GM19463 (cell line): Measurements from ENCODE around the gene PSMG2.
"Not testable (repeated sequence)": the region's sequence is repeated elsewhere in the genome, so short reads cannot be mapped to it uniquely, and the experiment has no call there.

Experiments used
- ATAC-seq: cut with Tn5 transposase; IDR thresholded peaks from one replicate; pipeline ENCODE4 v1.9.1; 2021; ENCODE audit warnings: mild to moderate bottlenecking, moderate library complexity; ENCODE audit not compliant: unreplicated experiment

Gene PSMG2

GRCh38 chr18:12721495-12722275 is 18.8 kb downstream of the PSMG2 start:
- ATAC-seq, result no peak

- no peak for ATAC-seq
Observed at GRCh38 chr18:12722731-12723130, 19.9 kb downstream of the PSMG2 start.

DNA sequence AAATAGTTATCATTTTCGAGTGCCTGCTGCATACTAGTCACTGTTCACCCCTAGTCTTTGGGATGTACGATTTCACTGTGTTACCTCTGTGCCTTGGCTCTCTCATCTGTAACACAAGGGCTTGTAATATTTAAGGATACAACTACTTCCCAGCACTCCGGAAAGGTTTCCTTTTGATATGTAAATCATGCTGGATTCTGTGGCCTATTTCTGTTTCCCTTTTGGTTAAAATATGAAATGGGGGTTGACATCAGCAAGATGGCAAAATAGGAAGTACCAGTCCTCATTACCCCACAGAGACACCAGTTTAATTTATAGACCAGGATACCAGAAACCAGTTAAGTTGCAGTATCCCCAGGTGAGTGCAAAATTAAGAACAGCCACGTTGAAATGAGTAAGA is 23.5 kb downstream of the PSMG2 start:
- no peak for ATAC-seq

DNA sequence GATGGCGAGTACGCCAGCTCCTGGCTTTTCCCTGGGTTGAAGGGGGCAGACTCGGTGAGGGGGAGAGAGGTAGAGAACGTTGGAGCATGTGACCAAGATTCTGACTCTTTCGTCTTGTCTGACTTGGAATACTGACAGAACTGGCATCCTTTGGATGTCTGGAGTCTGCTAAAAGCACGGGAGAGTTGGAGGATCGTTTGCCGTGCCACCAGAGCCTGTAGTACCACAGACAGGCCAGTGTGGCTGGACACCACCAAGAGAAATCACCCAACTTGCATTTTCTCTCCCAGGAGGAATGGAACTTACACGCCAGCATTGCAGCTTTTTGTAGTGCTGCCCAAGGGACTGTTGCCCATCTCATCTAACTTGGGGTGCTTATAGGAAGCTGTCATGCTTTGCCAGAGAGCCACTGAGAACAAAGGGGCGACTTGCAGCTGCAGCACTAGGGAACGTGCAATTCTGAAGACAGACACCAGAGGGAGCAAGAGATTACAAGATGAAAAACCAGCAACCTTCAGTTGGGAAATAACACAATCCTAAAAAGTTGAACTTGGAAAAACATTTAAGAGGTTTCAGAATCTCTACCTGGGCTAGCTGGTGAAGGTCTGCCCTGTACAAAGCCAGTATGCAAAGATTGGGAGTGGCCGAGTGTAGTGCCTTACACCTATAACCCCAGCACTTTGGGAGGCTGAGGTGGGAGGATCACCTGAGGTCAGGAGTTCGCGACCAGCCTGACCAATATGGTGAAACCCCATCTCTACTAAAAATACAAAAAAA is 24.1 kb downstream of the PSMG2 start:
- ATAC-seq, result no peak

DNA sequence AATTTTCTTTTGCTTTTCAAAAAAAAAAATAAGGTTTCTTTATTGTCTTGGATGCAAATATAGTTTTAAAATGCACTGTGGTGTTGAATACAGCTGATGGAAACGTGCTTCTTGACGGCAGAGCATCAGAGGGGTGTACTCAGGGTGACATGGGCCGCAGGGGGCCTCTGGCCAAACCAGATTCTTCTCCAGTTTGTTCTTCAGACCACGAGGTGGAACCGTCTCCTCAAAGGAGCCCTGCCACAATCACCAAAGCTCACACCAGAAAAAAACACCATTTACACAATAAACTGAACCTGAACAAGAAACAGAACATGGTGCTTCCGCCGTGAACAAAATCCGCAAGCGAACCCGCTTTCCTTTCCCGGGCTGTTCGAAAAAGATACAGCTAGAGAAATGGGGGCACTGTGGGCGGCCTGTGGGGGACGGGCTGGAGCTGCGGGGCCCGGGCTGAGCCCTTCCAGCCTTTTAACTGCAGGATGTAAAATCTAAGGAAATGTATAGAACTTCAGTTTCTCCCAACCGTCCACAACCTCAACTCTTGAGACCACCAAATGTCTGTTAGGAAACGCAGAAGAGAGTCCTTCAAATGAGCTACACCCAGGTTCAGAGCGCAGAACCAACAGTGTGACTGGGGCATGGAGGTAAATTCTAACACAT is 34.5 kb downstream of the PSMG2 start:
- no peak for ATAC-seq

GRCh38 chr18:12741351-12741750 is 38.5 kb downstream of the PSMG2 start:
- no peak for ATAC-seq

DNA sequence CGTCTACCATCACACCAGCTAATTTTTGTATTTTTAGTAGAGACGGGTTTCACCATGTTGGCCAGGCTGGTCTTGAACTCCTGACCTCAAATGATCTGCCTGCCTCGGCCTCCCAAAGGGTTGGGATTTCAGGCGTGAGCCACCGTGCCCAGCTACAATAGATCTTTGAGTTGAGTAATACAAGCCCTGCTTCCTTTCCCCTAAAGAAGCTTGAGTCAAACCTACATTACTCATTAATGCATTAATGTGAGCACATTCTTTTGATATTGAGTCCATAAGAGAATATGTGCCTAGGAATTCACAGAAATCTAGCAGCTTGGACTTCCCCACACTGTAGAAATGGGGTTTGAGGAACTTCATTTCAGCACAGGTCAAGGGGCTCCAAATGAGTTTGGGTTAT is 39.6 kb downstream of the PSMG2 start:
- no peak for ATAC-seq

DNA sequence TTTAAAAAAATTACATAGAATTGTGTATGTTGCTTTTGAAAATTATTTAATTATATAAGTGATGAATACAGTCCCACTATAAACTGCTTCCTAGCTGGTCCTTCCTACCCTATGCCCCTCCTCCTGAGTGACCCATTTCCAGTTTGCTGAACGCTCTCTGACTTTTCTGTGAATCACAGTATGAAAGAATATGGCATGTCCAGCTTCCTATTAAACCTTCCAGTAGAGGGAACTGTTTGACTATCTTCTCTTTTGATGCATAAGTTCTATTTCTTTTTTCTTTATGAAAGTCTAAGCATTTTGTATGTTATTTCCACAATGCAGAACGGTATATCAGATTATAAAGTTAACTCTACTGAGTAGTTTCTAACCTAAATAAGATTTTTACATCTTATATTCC is 41.3 kb downstream of the PSMG2 start:
- ATAC-seq, result no peak

DNA sequence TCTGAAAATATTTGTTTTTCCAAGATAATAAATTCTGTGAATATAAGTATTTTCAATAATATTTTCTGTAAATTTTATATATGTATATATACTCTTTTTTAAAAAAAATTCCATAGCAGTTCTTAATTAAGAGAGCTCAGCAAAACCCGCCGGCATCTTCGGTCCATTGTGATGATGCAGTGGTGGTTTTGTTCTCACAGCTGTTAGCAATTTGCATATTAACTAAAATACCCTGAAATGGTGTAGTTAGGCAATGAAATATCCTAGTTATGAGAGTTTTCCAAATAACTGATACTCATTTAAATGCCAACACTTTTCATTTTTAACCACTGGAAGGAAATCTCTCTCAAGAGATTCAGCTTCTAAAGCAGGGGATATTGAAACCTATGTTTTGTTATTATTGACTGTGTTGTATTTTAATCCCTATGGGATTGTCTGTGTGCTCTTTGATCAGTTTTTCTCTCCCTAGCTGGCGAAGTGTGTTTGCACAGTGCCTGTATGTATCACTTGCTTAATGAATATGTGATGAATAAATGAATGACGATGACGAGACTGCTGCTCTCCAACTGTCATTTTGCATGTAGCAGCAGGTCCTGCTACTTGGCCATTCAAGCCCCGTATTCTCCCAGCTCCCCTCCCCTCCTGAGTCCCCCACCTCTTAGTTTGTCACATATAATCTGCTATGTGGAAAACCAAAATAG is 42.4 kb downstream of the PSMG2 start:
- no peak for ATAC-seq

DNA sequence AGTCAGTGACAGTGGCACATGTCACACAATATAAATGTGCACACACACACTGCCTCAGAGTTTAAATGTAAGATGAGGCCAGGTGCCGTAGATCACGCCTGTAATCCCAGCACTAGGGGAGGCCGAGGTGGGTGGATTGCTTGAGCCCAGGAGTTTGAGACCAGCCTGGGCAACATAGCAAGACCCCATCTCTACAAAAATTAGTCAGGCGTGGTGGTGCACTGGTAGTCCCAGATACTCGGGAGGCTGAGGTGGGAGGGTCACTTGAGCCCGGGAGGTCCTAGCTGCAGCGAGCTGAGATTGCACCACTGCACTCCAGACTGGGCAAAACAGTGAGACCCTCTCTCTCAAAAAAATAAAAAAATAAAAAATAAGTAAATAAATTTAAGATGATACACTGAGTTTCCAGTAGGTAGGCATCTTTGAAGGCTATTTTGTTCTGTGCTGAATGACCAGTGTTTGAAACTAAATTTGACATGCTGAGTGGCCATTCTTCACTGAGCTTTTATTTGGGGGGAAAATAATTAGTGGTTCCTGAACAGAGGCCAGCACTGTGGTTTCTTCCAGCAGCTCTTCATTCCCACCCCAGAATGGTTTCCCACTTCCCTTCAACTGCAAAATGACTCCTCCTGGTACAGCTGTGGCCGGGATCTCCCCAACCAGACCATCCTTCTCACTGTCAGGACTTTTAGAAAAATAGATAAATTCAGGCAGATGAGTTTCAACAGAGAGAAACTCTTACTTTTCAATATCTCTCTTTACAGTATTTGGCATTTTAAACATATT is 44.9 kb downstream of the PSMG2 start:
- ATAC-seq, result no peak

GRCh38 chr18:12748671-12749070 is 45.8 kb downstream of the PSMG2 start:
- no peak for ATAC-seq

GRCh38 chr18:12749121-12749520 is 46.3 kb downstream of the PSMG2 start:
- ATAC-seq, result no peak

DNA sequence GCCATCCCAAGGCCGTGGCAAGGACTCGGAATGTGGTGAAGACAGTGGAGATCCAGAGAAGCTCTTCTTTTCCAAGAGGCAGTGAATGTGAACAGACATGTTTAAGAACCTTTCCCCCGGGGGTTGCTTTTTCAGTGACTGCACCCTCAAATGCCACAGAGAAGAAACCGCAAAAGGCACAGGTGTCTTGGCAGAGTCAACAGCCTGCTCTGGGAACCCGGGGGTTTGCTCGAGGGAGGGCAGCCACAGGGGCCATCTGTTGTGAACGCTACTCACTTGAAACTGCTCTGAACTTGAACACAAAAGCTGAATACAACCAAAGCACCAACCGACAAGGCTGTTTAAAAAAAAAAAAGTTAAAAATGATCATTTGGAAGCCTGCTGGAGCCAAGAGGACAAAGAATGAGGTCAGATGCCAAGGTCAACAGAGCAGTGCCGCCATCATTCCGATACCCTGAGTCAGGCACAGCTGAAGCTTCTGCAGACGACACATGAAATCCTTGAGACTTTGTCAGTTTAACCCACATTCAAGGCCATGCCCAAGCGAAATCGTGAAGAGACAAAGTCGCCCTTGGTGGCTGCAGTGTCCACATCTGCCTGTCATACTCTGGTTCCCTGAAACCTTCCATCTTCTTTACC is 47.4 kb downstream of the PSMG2 start:
- ATAC-seq, result no peak

DNA sequence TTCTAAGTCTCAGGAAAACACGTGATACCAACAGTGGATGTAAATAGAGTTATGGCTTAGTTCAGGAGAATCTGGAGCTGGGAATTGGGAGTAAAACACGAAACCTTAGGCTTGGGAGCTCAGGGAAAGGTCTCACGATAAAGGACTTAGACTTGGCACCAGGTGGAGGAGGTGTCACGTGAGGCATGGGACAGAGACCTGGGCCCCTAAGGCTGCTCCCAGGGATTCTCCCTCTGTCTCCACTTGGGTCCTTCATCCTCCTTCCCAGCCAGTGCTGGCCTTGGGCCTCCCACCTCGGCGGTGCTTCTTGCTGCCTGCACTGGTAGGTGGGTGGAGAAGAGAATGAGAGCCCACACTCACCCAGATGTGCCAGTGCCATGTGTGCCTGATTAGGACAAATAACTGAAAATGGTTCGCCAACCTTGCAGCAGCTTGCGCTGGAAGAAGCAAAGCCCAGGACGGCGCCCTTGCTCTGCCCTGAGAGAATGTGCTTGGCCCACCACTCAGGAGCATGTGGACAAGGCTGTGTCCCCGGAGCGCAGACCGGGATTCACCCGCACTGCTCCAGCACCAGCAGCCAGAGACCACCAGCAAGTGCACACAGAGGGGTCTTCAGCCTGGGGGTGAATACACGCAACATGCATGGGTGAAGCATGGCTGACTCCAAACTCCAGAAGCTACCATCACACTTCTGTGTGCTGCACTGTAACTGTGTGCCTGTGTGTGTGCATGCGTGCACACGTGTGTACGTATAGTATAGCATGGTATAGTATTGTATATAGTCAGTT is 48.1 kb downstream of the PSMG2 start:
- ATAC-seq, result no peak

DNA sequence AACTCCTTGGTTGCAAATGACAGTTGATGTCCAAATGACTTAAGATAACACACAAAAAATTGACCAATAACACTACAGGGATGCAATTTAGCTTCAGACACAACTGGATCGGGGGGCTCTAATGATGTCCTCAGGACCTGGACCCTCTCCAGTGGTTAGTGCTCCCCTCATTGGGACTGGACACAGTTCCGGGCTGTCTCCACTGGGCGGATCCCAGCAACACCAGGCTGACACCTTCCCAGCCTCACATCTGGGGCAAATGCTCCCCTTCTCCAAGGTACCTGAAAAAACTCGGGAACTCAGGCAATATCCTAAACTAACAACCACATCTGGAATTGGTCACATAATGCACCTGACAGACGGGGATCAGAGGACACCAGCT is 48.7 kb downstream of the PSMG2 start:
- ATAC-seq, result no peak

GRCh38 chr18:12751891-12752290 is 49.0 kb downstream of the PSMG2 start:
- ATAC-seq, result no peak

GRCh38 chr18:12754511-12754910 is 51.7 kb downstream of the PSMG2 start:
- ATAC-seq, result no peak

- not testable (repeated sequence) for ATAC-seq
Observed at GRCh38 chr18:12755606-12756005, 52.8 kb downstream of the PSMG2 start.

- not testable (repeated sequence) for ATAC-seq
Observed at GRCh38 chr18:12756619-12757239, 53.9 kb downstream of the PSMG2 start.
